Activated B cell treated with CpG ODN at 0.5 μM for 24 hours (primary cell): ENCODE data around the gene LENG8. TPM values are rescaled to one million over a fixed set of nuclear protein-coding genes. Genes with fewer than 3 reads are reported as not detected.

Experiments
- ATAC-seq: fragments of 200-7000 bp; cut with Tn5 transposase; one replicate; pipeline ENCODE4 v1.10.0; 2021; ENCODE audit warnings: low read depth, mild to moderate bottlenecking, moderate library complexity
- CTCF ChIA-PET: fragments of 350-600 bp; sonication (Branson Sonifier 250); formaldehyde crosslinking; loops from one replicate; lab custom pipeline; 2021; ENCODE audit warnings: antibody characterized with exemption; lab: Charles Lee
- POLR2A ChIA-PET: fragments of 350-600 bp; sonication (Branson Sonifier 250); formaldehyde crosslinking; loops from one replicate; lab custom pipeline; 2021; ENCODE audit warnings: antibody characterized with exemption; lab: Charles Lee
- DNase-seq: peaks from one replicate; pipeline ENCODE4 v3.0.0; 2022
- H3K27ac Mint-ChIP-seq: one replicate; pipeline ENCODE4 v1.8.0; 2020; ENCODE audit warnings: mixed read lengths
- H3K27me3 Mint-ChIP-seq: one replicate; pipeline ENCODE4 v1.8.0; 2021; ENCODE audit warnings: mixed read lengths
- H3K36me3 Mint-ChIP-seq: one replicate; pipeline ENCODE4 v1.8.0; 2021; ENCODE audit warnings: low read depth, mixed read lengths
- H3K4me1 Mint-ChIP-seq: one replicate; pipeline ENCODE4 v1.8.0; 2021; ENCODE audit warnings: mixed read lengths
- H3K4me3 Mint-ChIP-seq: one replicate; pipeline ENCODE4 v1.8.0; 2020; ENCODE audit warnings: mild to moderate bottlenecking, mixed read lengths
- H3K9me3 Mint-ChIP-seq: one replicate; pipeline ENCODE4 v1.8.0; 2020; ENCODE audit warnings: mixed read lengths
- intact Hi-C: fragments of 100-400 bp; cut with micrococcal nuclease; formaldehyde crosslinking; loops from one replicate; pipeline ENCODE4 v1.15.1; 2024
- total RNA-seq: library from RNA; stranded (reverse); gene quantifications from 2 replicates; pipeline ENCODE4 v1.2.3, GENCODE V29; 2022
- TF ChIP-seq, protein P1 (sequence below): fragments of 200-600 bp; IDR thresholded peaks from one replicate; pipeline ENCODE4 v1.8.0; 2022; ENCODE audit warnings: antibody characterized with exemption, mild to moderate bottlenecking

LENG8 gene
- total RNA-seq, 1 donor from 2014 or later = 363 TPM

DNA sequence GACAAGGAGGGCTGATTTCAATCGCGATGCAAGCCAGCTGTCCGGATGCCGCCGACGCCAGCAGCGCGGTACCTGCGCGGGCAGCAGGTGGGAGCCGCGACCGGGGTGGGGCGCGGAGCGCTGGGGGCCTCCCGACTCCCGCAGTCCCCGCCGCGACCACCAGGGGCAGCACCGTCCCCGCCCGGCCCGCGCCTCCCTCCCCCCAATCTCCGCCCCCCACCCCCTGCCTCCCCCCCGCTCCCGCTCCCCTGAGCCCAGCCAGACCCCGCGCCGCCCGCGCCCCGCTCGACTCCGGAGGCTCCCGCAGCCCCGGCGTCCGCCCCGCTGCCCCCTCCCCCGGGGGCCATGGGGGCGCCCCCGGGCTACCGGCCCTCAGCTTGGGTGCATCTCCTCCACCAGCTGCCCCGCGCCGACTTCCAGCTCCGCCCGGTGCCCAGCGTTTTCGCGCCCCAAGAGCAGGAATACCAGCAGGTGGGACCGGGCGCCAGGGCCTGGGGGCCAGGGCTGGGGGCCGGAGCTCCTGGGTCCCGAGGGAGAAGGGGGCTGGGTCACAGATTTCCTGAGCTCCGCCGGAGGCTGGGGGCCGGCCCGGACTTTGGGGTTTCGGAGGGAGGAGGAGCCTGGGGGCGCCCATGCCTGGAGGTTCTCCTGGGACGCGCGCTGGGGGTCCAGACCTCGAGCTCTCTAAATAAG, 33.6 kb upstream of the LENG8 start, which contains the start of gene TTYH1:
TTYH1 (plus strand) TSS at position 257 of the 693 bp plus-strand sequence; CDS start at position 346, 89 bp downstream.
- Mint-ChIP-seq H3K4me3 (peak within 1 kb of the TSS; percentile 16), H3K36me3 (no peaks in the 10 kb centered on the region), H3K9me3 (peaks cover 2% of the 10 kb centered on the region), H3K27me3 (peaks cover 55% of the 10 kb centered on the region), H3K4me1 (peaks cover 11% of the 10 kb centered on the region), H3K27ac (no peak within 1 kb of the TSS)
- peak; percentile 42 for DNase-seq
- ChIA-PET POLR2A (no interaction called here), CTCF (no interaction called here)
- peak; percentile 68 for ATAC-seq
- intact Hi-C loops = no loop called here
- TF ChIP-seq, protein P1, sequence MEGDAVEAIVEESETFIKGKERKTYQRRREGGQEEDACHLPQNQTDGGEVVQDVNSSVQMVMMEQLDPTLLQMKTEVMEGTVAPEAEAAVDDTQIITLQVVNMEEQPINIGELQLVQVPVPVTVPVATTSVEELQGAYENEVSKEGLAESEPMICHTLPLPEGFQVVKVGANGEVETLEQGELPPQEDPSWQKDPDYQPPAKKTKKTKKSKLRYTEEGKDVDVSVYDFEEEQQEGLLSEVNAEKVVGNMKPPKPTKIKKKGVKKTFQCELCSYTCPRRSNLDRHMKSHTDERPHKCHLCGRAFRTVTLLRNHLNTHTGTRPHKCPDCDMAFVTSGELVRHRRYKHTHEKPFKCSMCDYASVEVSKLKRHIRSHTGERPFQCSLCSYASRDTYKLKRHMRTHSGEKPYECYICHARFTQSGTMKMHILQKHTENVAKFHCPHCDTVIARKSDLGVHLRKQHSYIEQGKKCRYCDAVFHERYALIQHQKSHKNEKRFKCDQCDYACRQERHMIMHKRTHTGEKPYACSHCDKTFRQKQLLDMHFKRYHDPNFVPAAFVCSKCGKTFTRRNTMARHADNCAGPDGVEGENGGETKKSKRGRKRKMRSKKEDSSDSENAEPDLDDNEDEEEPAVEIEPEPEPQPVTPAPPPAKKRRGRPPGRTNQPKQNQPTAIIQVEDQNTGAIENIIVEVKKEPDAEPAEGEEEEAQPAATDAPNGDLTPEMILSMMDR = no peak

DNA sequence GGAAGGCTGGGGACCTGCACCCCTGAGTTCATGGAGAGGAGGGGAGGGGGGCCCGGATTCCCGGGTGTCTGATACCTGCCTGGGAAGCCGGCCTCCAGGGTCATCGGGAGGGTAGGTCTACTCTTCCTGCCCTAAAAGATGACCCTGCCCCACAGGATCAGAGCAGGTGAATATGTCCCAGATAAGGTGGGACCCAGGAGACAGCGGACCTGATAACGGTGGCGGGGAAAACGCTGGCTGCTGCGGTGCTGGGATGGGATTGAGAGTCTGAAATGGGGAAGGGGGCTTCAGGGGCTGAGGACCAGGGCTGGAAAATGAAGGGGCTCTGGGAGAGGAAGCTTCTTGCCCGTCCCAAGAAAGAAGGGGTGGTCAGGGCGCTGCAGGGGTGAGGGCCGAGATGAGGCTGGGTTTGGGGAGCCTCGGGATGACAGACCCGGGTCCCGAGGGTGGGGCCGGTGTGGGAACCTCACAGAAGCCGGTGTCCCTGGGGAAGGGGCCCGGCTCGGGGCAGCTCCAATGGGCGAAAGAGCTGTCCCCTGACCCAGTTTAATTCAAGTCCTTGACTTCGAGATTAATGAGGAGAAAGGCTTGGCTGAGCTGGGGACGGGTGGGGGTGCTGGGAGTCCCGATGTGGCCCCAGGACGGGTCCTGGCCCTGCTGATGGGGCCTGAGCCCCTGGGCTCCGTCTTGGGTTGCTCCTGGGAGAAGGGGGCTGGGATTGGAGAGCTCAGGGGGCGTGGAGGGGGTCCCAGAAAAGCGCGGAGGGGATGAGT, 32.9 kb upstream of the LENG8 start:
- DNase-seq = no peak
- Mint-ChIP-seq H3K27me3 (peaks cover 52% of the 10 kb centered on the region), H3K9me3 (peaks cover 2% of the 10 kb centered on the region), H3K4me3 (no peak overlapping the region), H3K27ac (no peak overlapping the region), H3K36me3 (no peaks in the 10 kb centered on the region), H3K4me1 (peaks cover 11% of the 10 kb centered on the region)
- no peak for ATAC-seq
- ChIA-PET POLR2A (no interaction called here), CTCF (no interaction called here)
- intact Hi-C loops = no loop called here
- TF ChIP-seq, protein P1 = no peak

DNA sequence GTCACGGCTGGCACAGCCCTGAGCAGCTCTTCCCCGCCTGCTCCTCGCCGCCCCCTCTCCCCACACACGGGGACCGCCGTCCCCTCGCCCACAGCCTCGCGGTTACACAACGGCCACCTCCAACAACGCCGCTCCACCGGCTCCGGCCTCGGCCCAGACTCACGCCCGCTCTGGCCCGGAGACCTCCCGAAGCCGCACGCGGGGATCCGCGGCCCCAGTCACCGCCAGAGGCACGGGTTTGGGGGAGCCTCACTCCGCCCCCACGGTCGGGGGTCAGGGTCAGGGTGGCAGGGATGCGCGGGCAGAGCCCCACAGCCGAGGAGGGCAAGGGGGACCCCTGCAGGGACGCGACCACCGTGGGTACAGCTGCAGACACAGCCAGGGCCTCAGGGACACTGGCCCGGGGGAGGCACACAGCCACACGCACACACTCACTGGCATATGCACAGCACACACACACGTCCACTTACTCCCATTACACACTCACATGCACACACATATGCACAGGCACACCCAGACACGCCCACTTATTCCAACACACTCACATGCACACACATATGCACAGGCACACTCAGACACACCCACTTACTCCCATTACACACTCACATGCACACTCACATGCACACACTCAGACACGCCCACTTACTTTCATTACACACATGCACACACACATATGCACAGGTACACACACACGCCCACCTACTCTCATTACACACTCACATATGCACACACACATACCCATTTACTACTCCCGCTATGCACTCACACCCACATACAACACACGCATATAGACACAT, 32.1 kb upstream of the LENG8 start:
- Mint-ChIP-seq H3K4me3 (no peak overlapping the region), H3K27ac (no peak overlapping the region), H3K36me3 (no peaks in the 10 kb centered on the region), H3K9me3 (peaks cover 2% of the 10 kb centered on the region), H3K4me1 (peaks cover 11% of the 10 kb centered on the region), H3K27me3 (peaks cover 50% of the 10 kb centered on the region)
- ATAC-seq (no peak), DNase-seq (no peak)
- intact Hi-C loops = no loop called here
- TF ChIP-seq, protein P1 = no peak
- ChIA-PET POLR2A (no interaction called here), CTCF (no interaction called here)

DNA sequence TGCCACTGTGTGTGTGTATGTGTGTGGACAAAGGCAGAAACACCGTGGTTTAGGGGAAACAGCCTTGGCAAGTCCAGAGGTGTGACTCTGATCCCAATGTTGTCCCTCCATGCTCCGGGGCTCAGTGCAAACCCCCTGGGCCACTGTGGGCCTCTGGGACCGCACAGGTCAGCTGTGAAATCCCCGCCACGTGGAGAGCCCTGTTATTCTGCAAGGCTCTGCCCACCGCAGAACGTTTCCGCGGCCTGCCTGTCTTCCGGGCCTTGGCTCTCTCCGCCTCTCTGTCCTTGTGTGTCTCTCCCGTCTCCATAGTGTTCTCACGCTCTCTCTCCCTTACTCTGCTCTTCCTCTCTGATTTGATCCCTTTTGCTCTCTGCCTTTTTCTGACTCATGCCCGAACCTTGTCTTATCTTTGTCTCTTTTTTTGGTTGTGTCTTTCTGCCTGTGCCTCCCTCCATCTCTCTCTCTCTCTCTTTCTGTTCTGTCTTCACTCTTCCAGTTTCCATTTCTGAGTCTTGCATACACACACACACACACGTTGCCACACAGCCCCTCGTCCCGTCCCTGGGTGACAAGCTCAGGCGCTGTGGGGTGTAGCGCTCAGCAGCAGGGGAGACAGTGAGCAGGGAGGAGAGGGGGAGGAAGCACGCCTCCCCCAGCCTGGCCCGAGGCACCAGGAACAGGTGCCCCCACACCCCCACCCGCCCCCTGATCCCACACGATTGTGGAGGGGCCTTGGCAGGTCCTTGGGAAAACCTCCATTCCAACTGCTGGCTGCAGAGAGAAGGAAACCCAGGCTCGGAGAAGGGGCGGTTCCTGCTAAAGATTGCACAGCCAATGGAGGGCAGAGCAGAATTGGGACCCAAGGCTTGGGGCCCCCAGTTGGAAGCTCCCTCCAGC, 30.7 kb upstream of the LENG8 start:
- Mint-ChIP-seq H3K4me3 (peak overlapping the region; percentile 36), H3K9me3 (peaks cover 2% of the 10 kb centered on the region), H3K27ac (no peak overlapping the region), H3K36me3 (no peaks in the 10 kb centered on the region), H3K27me3 (peaks cover 45% of the 10 kb centered on the region), H3K4me1 (peaks cover 11% of the 10 kb centered on the region)
- CTCF ChIA-PET = no interaction called here
- intact Hi-C loops = no loop called here
- peak; percentile 31 for ATAC-seq
- DNase-seq = no peak
- POLR2A ChIA-PET = interaction anchor here (0.7 kb wide), 1 partner anchor 1388 kb away, joined by 5 read pairs; no protein-coding TSS in a partner anchor
- TF ChIP-seq, protein P1 = no peak
